Peyer's patch (tissue), 4 donors: ENCODE results near the gene HIGD2A. TPM values are rescaled to one million over a fixed set of nuclear protein-coding genes. Genes with fewer than 3 reads are reported as not detected.

Experiments used
- DNase-seq, 3 donors: peaks; one replicate each; pipeline ENCODE4 v3.0.0-alpha.2; 2017 to 2019
- H3K27ac ChIP-seq, 4 donors: fragments of 200-600 bp; sonication (generic); one replicate each; pipeline ENCODE4 v1.5.1; 2016 to 2019
- H3K27me3 ChIP-seq, 2 donors: fragments of 200-600 bp; sonication (generic); one replicate each; pipeline ENCODE4 v1.5.1; 2019
- H3K36me3 ChIP-seq, 3 donors: fragments of 200-600 bp; sonication (generic); one replicate each; pipeline ENCODE4 v1.5.1; 2016 to 2019
- H3K4me1 ChIP-seq, 4 donors: fragments of 200-600 bp; sonication (generic); one replicate each; pipeline ENCODE4 v1.5.1; 2016 to 2019
- H3K4me3 ChIP-seq, 4 donors: fragments of 200-600 bp; sonication (generic); 1 replicate in 3 of 4; 2 replicates in 1 of 4; pipeline ENCODE4 v1.5.1; 2016 to 2019; ENCODE audit warnings: mild to moderate bottlenecking in 1 of 4
- H3K9me3 ChIP-seq, 4 donors: fragments of 200-600 bp; sonication (generic); one replicate each; pipeline ENCODE4 v1.5.1; 2016 to 2019; ENCODE audit warnings: mild to moderate bottlenecking in 1 of 4
- POLR2A ChIP-seq, 2 donors: fragments of 450-650 bp; IDR thresholded peaks; one replicate each; pipeline ENCODE4 v1.5.1; 2017; ENCODE audit warnings: antibody characterized with exemption in 2 of 2, mild to moderate bottlenecking in 2 of 2, moderate library complexity in 2 of 2
- total RNA-seq, 4 donors: library from RNA; depleted of rRNA; stranded (reverse); fragments of >200 nt; gene quantifications; one replicate each; pipeline ENCODE4 v1.1.0, GENCODE V29; 2016
- TF ChIP-seq, protein P1 (sequence below), 6 experiments: fragments of 450-650 bp in 4 of 6; fragments of 200-600 bp in 2 of 6; sonication (generic) in 1 of 6; IDR thresholded peaks; one replicate each; pipeline ENCODE4 v1.5.1; 2017 to 2019; ENCODE audit warnings: antibody characterized with exemption in 6 of 6, mild to moderate bottlenecking in 3 of 6, moderate library complexity in 1 of 6

The HIGD2A gene
- total RNA-seq, 4 donors from 2014 or later: 92.4 to 168 (median 140) TPM

DNA sequence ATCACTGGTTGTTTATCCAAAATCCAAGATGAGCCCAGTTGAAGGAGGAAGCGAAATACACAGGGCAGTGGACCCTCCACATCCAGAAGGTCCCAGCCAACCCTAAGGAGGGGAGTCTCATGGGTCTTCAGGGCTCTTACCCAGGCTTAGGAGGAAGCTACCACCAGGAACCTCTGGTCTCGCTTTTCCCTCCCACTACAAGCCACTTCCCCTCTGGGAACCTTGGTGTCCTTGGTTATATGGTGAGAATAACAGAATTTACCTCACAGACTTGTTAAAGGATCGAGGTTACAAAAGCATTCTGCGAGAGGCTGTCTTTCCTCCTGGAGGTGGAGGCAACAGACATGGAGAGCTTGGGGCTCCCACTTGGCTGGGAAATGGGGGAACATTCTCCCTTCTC lies 3.4 kb downstream of the HIGD2A start:
- DNase-seq: no peak
- Histone ChIP-seq H3K27me3 (no peaks in the 10 kb centered on the region), H3K9me3 (no peaks in the 10 kb centered on the region), H3K36me3 (peaks cover 0 to 61% (median 0%) of the 10 kb centered on the region in 3 donors), H3K4me1 (peaks cover 0 to 13% (median 7%) of the 10 kb centered on the region in 4 donors), H3K4me3 (no peak overlapping the region), H3K27ac (no peak overlapping the region)
- TF ChIP-seq, protein P1, sequence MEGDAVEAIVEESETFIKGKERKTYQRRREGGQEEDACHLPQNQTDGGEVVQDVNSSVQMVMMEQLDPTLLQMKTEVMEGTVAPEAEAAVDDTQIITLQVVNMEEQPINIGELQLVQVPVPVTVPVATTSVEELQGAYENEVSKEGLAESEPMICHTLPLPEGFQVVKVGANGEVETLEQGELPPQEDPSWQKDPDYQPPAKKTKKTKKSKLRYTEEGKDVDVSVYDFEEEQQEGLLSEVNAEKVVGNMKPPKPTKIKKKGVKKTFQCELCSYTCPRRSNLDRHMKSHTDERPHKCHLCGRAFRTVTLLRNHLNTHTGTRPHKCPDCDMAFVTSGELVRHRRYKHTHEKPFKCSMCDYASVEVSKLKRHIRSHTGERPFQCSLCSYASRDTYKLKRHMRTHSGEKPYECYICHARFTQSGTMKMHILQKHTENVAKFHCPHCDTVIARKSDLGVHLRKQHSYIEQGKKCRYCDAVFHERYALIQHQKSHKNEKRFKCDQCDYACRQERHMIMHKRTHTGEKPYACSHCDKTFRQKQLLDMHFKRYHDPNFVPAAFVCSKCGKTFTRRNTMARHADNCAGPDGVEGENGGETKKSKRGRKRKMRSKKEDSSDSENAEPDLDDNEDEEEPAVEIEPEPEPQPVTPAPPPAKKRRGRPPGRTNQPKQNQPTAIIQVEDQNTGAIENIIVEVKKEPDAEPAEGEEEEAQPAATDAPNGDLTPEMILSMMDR (IDR thresholded peaks at IDR 0.05): no peak
- no peak for TF ChIP-seq POLR2A (IDR thresholded peaks at IDR 0.05)

DNA sequence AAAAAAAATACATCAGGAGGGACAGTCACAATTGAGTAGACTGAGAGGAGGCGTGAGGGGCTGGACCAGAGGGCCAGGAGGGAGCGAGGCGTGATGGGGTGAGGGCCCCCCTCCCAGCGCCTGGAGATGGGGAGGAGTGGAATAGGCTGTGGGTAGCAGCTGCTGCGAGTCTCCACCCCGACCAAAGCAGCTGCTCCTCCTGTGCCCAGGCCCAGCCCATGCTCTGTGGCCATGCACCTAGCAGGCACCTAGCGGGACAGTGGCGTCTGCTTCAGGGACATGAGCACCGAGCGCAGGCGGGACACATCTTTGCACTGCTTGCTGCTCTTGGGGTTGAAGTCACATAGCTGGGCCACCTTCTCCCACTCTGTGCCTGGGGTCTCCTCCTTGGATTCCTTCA lies 4.0 kb downstream of the HIGD2A start:
- Histone ChIP-seq H3K36me3 (peaks cover 0 to 65% (median 0%) of the 10 kb centered on the region in 3 donors), H3K27ac (no peak overlapping the region), H3K4me3 (no peak overlapping the region), H3K4me1 (peaks cover 0 to 7% (median 4%) of the 10 kb centered on the region in 4 donors), H3K27me3 (no peaks in the 10 kb centered on the region), H3K9me3 (no peaks in the 10 kb centered on the region)
- DNase-seq: no peak
- no peak for TF ChIP-seq POLR2A (IDR thresholded peaks at IDR 0.05)
- TF ChIP-seq, protein P1 (IDR thresholded peaks at IDR 0.05): no peak

DNA sequence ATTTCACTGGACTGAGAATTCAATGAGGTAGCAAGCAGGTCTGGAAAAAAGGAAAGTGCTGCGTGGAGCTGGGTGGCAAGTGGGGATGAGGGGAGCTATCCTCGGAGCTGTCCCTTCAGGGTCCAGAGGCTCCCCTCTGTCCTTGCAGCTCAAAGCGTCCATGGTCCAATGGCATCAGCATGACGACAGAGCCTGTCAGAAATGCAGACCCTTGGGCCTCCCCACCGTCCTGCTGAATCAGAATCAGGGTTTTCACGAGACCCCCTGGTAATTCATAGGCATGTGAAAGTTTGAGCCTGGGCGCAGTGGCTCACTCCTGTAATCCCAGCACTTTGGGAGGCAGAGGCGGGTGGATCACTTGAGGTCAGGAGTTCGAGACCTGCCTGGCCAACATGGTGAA lies 5.5 kb downstream of the HIGD2A start:
- Histone ChIP-seq H3K4me3 (no peak overlapping the region), H3K27ac (no peak overlapping the region), H3K27me3 (no peaks in the 10 kb centered on the region), H3K4me1 (peaks cover 0 to 5% (median 2%) of the 10 kb centered on the region in 4 donors), H3K9me3 (no peaks in the 10 kb centered on the region), H3K36me3 (peaks cover 0 to 74% (median 0%) of the 10 kb centered on the region in 3 donors)
- TF ChIP-seq, protein P1 (IDR thresholded peaks at IDR 0.05): no peak
- TF ChIP-seq POLR2A (IDR thresholded peaks at IDR 0.05): no peak
- no peak for DNase-seq

DNA sequence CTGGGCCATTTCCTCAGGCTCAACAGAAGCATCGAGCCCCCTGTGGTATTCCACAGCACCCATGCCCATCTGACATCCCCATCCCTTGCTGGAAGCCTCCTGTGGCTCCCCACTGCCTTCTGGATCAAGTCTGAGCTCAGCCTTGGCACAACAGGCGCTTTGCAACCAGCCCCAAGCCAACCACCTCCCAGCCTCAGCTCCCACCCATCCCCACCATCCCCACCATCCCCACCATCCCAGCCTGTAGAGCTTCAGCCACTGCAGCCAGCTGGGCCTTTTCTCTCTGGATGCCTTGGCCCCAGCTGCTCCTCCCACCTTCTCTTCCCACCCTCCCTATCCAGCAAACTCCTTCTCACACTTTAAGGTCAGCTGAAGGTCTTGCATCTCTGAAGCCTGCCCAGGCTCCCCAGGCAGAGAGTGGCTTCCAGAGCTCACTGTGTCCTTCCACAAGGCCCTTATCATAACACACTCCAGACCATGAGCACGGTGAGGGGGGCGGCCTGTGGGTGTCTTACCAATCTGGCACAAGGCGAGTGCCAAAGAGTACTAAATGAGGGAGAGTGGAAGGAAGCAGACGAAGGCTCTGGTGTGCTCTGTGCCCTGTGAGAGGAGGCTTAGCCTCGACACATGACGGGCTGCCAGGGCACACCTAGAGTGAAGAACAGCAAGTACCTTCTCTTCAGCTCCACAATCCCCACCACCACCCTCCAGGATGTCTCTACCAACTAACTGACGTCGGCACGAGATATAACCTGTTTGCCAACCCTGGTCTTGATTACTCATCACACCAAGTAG lies 6.5 kb downstream of the HIGD2A start:
- no peaks in the 10 kb centered on the region for H3K4me1 ChIP-seq
- no peaks in the 10 kb centered on the region for H3K9me3 ChIP-seq
- no peaks in the 10 kb centered on the region for H3K27me3 ChIP-seq
- no peak for DNase-seq
- H3K36me3 ChIP-seq: peaks cover 0 to 76% (median 0%) of the 10 kb centered on the region in 3 donors
- H3K4me3 ChIP-seq: no peak overlapping the region
- H3K27ac ChIP-seq: no peak overlapping the region
- TF ChIP-seq, protein P1 (IDR thresholded peaks at IDR 0.05): no peak
- no peak for TF ChIP-seq POLR2A (IDR thresholded peaks at IDR 0.05)

DNA sequence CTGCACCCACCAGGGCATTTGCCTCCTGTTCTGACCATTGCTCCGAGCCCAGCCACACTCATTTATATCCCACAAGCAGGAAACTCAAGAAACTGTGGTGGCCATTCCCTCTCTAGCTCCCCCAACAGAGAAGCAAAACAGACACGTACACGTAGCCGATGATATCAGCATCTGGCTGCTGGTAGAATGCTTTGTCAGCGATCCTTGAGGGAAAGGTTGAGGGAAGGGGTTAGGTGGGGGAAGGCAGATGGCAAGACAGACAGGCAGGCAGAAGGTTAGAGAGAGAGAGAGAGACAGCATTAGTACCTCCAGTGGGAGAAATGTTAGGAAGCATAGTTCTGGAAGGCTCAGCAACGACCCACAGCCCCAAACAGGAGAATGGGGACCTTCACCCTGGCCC lies 7.8 kb downstream of the HIGD2A start:
- DNase-seq: no peak
- Histone ChIP-seq H3K9me3 (no peaks in the 10 kb centered on the region), H3K4me1 (peaks cover 0 to 9% (median 0%) of the 10 kb centered on the region in 4 donors), H3K27me3 (no peaks in the 10 kb centered on the region), H3K36me3 (peaks cover 0 to 65% (median 0%) of the 10 kb centered on the region in 3 donors), H3K27ac (no peak overlapping the region), H3K4me3 (no peak overlapping the region)
- TF ChIP-seq POLR2A (IDR thresholded peaks at IDR 0.05): no peak
- TF ChIP-seq, protein P1 (IDR thresholded peaks at IDR 0.05): no peak
